Peyer's patch (tissue), 4 donors: ENCODE results near the gene RAPGEF2. TPM values are rescaled to one million over a fixed set of nuclear protein-coding genes. Genes with fewer than 3 reads are reported as not detected.

Source experiments
- DNase-seq, 3 donors: peaks; one replicate each; pipeline ENCODE4 v3.0.0-alpha.2; 2017 to 2019
- H3K27ac ChIP-seq, 4 donors: fragments of 200-600 bp; sonication (generic); one replicate each; pipeline ENCODE4 v1.5.1; 2016 to 2019
- H3K27me3 ChIP-seq, 2 donors: fragments of 200-600 bp; sonication (generic); one replicate each; pipeline ENCODE4 v1.5.1; 2019
- H3K36me3 ChIP-seq, 3 donors: fragments of 200-600 bp; sonication (generic); one replicate each; pipeline ENCODE4 v1.5.1; 2016 to 2019
- H3K4me1 ChIP-seq, 4 donors: fragments of 200-600 bp; sonication (generic); one replicate each; pipeline ENCODE4 v1.5.1; 2016 to 2019
- H3K4me3 ChIP-seq, 4 donors: fragments of 200-600 bp; sonication (generic); 1 replicate in 3 of 4; 2 replicates in 1 of 4; pipeline ENCODE4 v1.5.1; 2016 to 2019; ENCODE audit warnings: mild to moderate bottlenecking in 1 of 4
- H3K9me3 ChIP-seq, 4 donors: fragments of 200-600 bp; sonication (generic); one replicate each; pipeline ENCODE4 v1.5.1; 2016 to 2019; ENCODE audit warnings: mild to moderate bottlenecking in 1 of 4
- POLR2A ChIP-seq, 2 donors: fragments of 450-650 bp; IDR thresholded peaks; one replicate each; pipeline ENCODE4 v1.5.1; 2017; ENCODE audit warnings: antibody characterized with exemption in 2 of 2, mild to moderate bottlenecking in 2 of 2, moderate library complexity in 2 of 2
- total RNA-seq, 4 donors: library from RNA; depleted of rRNA; stranded (reverse); fragments of >200 nt; gene quantifications; one replicate each; pipeline ENCODE4 v1.1.0, GENCODE V29; 2016
- TF ChIP-seq, protein P1 (sequence below), 6 experiments: fragments of 450-650 bp in 4 of 6; fragments of 200-600 bp in 2 of 6; sonication (generic) in 1 of 6; IDR thresholded peaks; one replicate each; pipeline ENCODE4 v1.5.1; 2017 to 2019; ENCODE audit warnings: antibody characterized with exemption in 6 of 6, mild to moderate bottlenecking in 3 of 6, moderate library complexity in 1 of 6

Gene RAPGEF2
- total RNA-seq, 4 donors from 2014 or later: 30.1 to 81.7 (median 41.4) TPM

DNA sequence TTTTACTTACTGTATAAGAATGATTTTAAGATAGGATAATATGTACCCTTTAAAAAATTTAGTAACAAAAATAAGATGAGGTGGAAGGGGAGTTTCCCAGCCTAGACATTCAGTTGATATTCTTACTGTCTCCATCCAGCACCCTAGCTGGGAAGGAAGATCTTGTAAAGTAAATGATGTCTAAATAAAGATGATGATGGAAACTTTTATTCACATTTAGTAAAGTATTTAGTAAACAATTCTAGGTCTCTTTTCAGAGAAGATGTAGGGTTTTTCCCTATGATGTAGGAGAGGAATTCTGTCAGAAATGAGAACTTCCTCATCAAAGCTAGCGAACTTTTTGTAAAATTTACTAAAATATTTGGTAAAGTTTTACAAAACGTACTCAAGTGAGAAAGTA lies 136.8 kb downstream of the RAPGEF2 start:
- no peak for DNase-seq
- H3K27me3 ChIP-seq: no peaks in the 10 kb centered on the region
- H3K36me3 ChIP-seq: no peaks in the 10 kb centered on the region
- H3K4me1 ChIP-seq: no peaks in the 10 kb centered on the region
- TF ChIP-seq, protein P1, sequence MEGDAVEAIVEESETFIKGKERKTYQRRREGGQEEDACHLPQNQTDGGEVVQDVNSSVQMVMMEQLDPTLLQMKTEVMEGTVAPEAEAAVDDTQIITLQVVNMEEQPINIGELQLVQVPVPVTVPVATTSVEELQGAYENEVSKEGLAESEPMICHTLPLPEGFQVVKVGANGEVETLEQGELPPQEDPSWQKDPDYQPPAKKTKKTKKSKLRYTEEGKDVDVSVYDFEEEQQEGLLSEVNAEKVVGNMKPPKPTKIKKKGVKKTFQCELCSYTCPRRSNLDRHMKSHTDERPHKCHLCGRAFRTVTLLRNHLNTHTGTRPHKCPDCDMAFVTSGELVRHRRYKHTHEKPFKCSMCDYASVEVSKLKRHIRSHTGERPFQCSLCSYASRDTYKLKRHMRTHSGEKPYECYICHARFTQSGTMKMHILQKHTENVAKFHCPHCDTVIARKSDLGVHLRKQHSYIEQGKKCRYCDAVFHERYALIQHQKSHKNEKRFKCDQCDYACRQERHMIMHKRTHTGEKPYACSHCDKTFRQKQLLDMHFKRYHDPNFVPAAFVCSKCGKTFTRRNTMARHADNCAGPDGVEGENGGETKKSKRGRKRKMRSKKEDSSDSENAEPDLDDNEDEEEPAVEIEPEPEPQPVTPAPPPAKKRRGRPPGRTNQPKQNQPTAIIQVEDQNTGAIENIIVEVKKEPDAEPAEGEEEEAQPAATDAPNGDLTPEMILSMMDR (IDR thresholded peaks at IDR 0.05): no peak
- TF ChIP-seq POLR2A (IDR thresholded peaks at IDR 0.05): no peak
- no peak overlapping the region for H3K4me3 ChIP-seq
- no peaks in the 10 kb centered on the region for H3K9me3 ChIP-seq
- no peak overlapping the region for H3K27ac ChIP-seq

DNA sequence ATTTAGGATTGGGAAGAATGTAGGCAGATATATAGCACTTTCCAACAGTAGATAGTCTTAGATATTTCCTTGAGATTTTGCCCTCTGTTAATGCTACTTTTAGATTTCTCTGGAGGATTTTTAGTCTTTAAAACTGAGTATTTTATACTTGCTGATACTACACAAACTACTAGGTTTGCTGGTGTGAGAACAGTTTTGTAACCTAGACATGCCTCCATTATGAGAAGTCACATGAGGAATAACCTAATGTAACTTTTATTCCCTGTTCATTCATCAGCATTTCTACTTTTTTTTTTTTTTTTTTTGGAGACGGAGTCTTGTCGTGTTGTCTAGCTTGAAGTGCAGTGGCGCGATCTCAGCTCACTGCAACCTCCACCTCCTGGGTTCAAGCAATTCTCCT lies 137.2 kb downstream of the RAPGEF2 start:
- Histone ChIP-seq H3K27ac (no peak overlapping the region), H3K4me1 (no peaks in the 10 kb centered on the region), H3K9me3 (no peaks in the 10 kb centered on the region), H3K27me3 (no peaks in the 10 kb centered on the region), H3K36me3 (no peaks in the 10 kb centered on the region), H3K4me3 (no peak overlapping the region)
- no peak for DNase-seq
- TF ChIP-seq, protein P1 (IDR thresholded peaks at IDR 0.05): no peak
- no peak for TF ChIP-seq POLR2A (IDR thresholded peaks at IDR 0.05)

DNA sequence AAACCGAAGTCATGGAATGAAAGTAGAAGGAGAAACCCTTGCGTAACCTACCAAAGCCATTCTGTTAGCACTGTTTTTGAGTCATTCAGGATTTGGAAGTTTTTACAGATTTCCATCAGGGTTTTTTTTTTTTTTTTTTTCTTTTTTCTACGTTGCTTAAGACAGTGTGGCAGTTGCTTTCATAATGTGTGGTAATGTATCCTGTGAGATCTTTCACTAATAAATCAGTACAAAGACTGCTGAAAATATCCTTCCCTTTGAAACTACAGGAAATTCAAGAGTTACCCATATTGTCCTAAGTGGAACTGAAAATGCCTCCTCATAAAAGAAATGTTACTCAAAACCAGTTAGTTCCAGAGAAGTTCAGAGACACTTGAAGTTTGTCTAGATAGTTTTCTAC lies 137.8 kb downstream of the RAPGEF2 start:
- H3K9me3 ChIP-seq: no peaks in the 10 kb centered on the region
- no peak overlapping the region for H3K4me3 ChIP-seq
- no peaks in the 10 kb centered on the region for H3K27me3 ChIP-seq
- no peak for DNase-seq
- H3K27ac ChIP-seq: no peak overlapping the region
- no peak for TF ChIP-seq POLR2A (IDR thresholded peaks at IDR 0.05)
- TF ChIP-seq, protein P1 (IDR thresholded peaks at IDR 0.05): no peak
- H3K4me1 ChIP-seq: no peaks in the 10 kb centered on the region
- no peaks in the 10 kb centered on the region for H3K36me3 ChIP-seq

DNA sequence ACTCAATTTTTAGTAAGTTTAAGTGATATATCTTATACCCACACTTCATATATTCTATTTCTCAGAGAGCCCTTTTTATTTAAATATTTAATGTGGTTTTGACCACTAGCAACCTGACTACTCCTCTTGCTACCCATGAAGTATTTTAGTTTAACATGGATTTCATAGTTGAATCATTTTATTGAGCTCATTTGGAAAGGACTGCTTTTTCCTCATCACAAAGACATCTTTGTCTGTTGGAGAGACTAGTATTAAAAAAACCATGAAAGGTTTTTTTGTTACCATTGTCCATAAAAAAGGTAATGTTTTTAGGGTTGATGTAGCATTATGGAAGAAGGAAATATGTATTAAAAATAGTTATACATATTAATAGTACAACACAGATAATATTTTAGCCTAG lies 139.5 kb downstream of the RAPGEF2 start:
- Histone ChIP-seq H3K4me1 (no peaks in the 10 kb centered on the region), H3K27ac (no peak overlapping the region), H3K36me3 (no peaks in the 10 kb centered on the region), H3K27me3 (no peaks in the 10 kb centered on the region), H3K9me3 (no peaks in the 10 kb centered on the region), H3K4me3 (no peak overlapping the region)
- DNase-seq: no peak
- TF ChIP-seq, protein P1 (IDR thresholded peaks at IDR 0.05): no peak
- TF ChIP-seq POLR2A (IDR thresholded peaks at IDR 0.05): no peak

DNA sequence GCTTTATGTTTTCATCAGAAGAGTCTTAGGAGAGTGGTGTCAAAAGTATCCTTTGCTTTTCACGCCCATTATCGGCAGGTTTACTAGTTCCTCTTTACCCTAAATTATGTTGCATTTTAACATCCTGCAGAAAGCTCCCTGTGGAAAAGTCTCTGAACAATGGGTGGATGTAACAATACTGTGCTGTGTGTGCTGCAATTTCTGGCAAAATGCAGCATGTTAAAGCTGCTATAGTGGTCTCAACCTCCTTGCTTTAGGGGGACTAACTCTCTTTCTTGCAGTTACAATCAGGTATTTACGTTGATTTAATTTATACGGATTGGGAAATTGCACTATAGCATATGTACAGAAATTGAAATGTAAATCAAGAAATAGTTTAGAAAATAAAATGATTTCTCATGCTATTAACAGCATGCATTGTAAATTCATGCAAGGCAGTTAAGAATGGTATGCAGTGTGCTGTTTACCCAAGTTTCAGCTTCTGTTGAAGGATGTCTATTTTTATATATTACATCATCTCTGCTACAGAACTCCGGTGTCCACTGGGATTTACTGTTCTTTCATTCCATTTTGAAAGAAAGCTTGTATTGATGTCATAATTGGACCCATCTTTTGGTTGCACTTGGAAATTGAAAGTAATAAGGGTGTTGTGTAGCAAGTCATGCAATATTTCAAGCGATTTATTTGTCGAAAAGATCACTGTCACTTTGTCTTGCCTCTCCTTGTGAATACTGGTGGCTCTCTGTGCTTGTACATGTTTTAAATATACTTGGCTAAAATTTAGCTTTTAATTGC lies 145.7 kb downstream of the RAPGEF2 start:
- Histone ChIP-seq H3K27ac (no peak overlapping the region), H3K4me1 (no peaks in the 10 kb centered on the region), H3K4me3 (no peak overlapping the region), H3K36me3 (peaks cover 0 to 6% (median 0%) of the 10 kb centered on the region in 3 donors), H3K27me3 (no peaks in the 10 kb centered on the region), H3K9me3 (no peaks in the 10 kb centered on the region)
- no peak for DNase-seq
- TF ChIP-seq, protein P1 (IDR thresholded peaks at IDR 0.05): no peak
- TF ChIP-seq POLR2A (IDR thresholded peaks at IDR 0.05): no peak
